Astrocyte of the hippocampus (primary cell): ENCODE data around the gene SIM1.

Experiments used
- DNase-seq: peaks from one replicate; pipeline ENCODE4 v3.0.0; 2011; ENCODE audit warnings: low read depth, low spot score

Gene SIM1

GRCh38 chr6:100430962-100431361, 33.8 kb downstream of the SIM1 start:
- no peak for DNase-seq

GRCh38 chr6:100427452-100427851, 37.3 kb downstream of the SIM1 start:
- no peak for DNase-seq

- peak; percentile 20 for DNase-seq
These were observed 37.9 kb downstream of the SIM1 start for GRCh38 chr6:100426744-100427338.

- DNase-seq = no peak
These were observed 38.5 kb downstream of the SIM1 start for GRCh38 chr6:100426241-100426640.

DNA sequence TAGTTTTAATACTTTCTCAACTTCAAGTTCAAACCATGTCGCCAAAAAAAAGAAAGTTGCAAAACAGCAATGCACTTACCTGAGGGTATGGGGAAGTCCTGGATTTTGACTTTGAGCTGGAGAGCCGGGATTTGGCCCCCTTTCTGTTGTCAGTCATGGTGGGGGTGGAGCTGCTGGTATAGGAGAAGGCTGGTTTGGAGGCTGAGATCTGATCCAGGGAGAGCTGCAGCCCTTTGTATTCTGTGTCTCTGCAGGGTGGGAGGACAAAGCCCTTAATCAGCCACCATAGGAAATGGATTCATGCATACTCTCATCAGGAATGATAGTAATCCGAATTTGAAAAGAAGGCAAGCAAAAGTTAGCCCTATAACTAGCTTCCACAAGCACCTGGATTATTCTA, 44.0 kb downstream of the SIM1 start:
- DNase-seq = no peak

DNA sequence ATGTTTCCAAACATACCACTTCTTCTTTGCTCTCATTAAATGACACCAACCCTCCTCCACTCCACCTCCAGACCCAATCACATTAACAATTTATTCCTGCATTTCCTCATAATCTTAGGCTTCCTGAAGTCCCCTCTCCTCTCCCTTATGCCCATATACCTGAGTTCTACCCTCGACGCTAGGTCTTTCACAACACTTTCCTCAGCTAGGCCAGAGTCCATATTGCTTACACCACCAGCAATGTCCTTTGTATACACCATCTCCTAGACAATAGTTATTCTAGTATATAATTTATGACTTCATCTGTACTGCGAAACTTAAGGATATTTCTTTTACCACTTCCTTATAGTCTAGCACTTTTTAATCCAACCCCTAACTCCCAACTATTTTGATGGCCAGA, 47.7 kb downstream of the SIM1 start:
- no peak for DNase-seq

- peak; percentile 2 for DNase-seq
These were observed 49.0 kb downstream of the SIM1 start for GRCh38 chr6:100415768-100416167.

DNA sequence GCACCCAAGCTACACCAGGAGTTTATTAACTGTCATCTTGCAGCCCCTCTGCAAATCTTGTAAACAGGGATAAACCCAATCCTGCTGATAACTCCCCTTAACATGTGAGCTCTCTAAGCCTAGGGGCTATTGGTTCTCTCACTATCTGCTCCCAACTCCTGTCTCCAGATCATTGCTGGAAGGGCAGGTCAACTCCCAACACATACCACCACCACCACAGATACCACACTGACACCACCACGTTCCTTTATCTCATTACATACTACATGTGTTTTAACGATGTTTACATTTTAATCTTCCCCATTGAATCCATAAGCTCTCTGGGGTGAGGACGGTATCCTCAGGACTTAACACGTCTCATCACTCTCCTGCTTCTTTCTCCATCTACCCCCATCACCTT, 51.8 kb downstream of the SIM1 start:
- DNase-seq = no peak

DNA sequence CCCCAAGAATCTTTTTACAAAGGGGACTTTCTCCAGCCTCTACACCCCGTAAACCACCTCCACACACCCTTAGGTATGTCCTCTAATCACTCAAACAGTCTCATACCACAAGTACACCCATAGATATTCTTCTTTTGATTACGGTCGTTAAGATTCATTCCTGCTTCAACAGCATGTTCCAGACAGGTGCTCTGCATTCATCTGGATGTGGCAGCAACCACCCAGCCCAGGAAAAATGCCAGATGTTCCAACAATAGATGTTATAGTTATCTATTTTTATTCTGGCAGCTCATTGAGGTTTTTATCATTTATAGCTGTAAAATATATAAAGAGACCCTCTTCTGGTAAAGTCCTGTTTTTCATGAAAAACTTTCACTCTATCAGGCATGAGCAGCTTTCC, 60.7 kb downstream of the SIM1 start:
- no peak for DNase-seq

- DNase-seq = no peak
These were observed 71.2 kb downstream of the SIM1 start for GRCh38 chr6:100393493-100393892.

DNA sequence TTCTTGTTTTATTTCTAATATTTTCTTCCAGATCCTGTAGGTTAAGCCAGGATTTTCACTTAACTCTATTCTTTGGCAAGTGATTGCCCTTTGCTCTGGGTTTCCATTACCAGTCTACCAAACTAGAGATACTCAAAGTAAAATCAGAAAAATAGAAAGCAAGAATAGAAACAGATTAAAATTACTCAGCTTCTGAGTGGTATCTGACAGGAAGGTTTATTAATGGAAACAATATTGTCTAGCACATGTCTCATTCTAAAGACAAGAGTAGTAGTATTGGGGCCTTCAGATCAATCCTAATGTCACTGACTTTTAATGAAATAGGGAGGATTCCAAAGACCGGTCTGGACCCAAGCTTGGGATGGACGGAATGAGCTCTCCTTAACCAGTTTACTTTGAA, 72.3 kb downstream of the SIM1 start:
- DNase-seq = no peak

GRCh38 chr6:100388868-100389519, 75.7 kb downstream of the SIM1 start:
- DNase-seq = no peak

DNA sequence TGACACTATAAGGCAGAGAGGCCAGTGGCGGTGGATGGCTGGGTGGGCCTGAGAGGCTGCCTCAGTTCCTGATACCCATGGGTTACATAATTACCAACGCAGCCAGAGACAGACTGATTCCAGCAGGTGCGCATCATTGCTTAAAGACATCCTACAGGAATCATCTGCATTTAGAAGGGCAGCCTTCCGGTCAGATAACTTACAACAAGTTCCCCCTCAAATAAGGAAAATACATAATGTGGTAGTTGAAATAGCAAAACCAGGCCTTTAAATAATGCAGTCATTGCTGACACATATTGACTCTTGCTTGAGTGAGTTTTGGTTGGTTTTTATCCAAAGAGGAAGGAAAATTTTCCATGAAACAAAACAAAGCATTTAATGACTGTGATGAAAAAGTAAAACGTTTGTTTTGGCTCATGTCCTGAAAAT, 81.9 kb downstream of the SIM1 start:
- DNase-seq = peak; percentile 25

DNA sequence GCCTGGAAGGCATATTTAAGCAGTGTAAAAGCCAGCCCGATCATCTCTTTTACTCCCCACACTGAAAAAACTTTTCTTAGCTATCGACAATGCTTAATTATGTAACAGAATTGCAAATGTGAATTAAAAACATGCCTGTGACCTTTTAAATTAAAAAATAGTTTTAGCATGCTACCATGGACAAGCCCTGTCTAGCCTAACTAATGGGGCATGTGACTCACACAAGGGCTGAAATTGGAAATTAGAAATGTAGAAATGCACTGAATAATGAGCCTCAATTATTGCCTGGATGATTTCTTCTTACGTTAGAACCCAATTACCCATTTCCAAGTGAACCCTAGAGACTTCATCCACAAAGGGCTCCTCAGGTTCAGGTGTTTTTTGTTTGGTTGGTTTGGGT, 82.7 kb downstream of the SIM1 start:
- DNase-seq = peak; percentile 14

DNA sequence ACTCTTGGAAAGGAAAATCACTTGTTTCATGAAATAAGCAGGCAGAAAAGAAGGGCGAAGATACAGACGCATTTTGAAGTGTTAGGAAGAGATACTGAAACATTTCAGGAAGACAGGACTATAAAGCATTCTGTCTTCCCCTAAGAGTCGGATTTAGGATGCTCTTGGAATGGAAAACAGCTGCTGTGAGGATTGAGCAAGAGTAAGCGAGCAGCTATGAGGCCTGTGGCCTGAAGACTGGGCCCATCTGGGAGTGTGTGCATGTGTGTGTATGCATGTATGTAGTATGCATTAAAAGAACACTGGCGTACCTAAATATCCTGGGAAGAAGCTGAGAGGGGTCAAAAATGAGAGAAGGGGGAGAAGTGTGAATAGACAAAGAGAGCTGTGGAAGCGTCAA, 83.6 kb downstream of the SIM1 start:
- DNase-seq = no peak

GRCh38 chr6:100379386-100379785, 85.3 kb downstream of the SIM1 start:
- DNase-seq = no peak

GRCh38 chr6:100378576-100378975, 86.1 kb downstream of the SIM1 start:
- no peak for DNase-seq

DNA sequence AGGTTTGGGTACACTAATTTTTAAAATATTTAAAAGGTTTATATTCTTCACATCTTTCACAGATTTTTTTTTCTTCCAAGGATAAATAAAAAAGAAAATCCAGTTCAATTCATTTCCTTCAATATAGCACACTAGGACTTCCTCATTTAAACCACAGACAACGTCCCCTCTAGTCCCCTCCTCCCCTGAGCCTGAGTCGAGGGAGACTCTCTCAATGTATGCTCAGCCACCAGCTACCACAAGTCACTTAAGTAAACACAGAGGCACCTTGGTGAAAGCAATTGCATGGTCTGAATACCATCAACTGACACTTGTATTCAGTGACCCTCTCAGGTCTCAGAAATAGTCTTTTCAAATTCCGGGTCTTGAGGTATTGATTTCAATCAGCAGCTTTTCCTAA, 88.6 kb downstream of the SIM1 start:
- no peak for DNase-seq

DNA sequence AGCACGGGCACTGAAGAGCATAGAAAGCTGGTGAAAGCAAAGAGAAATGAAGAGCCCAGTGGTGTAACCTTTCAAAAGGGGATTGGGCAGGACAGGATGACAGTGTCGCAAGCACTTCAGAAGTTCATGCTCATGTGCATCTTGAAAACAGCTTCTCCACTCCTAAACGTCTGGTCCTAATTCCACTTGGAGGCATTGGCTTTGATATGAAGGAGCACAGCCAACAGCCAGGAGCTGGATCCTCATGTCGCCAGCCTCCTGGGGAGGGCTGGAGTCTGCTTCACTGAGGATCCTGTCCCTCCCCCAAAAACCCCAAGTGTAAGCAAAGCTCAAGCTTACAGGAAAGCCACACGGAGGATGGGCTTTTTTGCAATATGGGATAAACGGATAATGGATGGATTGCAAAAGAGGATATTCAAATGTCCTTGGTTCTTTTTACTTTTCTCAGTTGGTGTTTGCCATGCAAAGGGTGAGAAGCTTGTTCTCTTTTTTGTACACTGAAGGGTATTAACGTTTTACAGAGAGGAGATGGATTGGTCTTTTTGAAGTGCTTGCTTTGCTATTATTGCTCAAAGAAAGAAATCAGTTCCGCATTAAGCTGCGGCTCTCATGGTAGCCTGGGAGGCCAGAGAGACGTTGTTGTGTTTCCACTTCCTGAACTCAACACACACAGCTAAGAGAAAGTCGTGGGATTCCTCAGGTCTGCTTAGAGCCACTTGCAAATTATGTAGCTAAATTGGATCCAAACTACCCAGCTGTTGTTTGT, 92.2 kb downstream of the SIM1 start:
- no peak for DNase-seq

DNA sequence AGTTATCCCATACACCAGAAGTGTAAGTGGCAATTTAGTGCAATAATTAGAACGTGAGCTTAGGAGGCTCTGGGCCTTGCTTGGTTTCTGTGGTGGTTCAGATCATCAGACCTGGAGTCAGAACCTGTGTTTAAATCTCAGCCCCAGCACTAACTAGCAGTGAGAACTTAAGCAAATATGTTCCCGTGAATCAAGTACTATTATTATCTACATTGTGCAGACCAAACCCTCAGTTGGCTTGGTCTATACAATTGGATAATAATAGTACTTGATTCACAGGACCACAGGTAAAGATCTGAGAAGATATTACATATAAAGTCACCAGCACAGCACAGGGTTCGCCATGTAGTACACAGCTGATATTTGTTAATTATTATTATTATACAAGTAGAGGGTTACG, 93.1 kb downstream of the SIM1 start:
- no peak for DNase-seq

DNA sequence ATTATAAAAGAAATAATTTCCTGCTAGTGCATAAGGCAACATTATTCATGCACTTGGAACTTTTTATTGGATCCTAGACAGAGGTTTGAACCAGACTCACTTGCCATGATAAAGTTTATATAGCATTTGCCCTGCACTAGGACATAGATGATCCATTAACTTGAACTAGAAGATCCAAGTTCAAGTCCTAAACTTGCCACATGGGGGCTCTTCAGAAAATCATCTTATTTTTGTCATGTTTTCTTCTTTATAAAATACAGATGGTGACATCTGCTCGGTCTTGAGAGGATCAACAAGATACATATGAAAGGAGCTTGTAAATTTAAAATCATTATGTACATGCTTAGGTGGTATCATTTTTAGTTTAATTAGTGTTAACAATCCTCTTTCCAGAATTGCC, 94.5 kb downstream of the SIM1 start:
- DNase-seq = no peak

DNA sequence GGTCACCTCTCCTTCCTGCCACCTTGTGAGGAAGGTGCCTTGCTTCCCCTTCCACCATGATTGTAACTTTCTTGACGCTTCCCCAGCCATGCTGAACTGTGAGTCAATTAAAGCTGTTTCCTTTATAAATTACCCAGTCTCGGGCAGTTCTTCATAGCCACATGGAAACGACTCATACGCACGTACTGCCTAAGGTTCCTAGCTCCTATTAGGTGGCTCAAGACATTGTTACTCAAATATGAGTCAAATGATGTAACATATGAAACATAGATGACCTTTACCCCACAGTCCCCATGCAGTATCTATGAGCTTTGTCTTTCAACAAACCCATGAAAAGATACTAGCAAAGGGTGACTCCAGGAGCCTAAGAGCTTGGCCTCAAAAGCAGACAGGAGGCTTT, 98.3 kb downstream of the SIM1 start:
- no peak for DNase-seq

DNA sequence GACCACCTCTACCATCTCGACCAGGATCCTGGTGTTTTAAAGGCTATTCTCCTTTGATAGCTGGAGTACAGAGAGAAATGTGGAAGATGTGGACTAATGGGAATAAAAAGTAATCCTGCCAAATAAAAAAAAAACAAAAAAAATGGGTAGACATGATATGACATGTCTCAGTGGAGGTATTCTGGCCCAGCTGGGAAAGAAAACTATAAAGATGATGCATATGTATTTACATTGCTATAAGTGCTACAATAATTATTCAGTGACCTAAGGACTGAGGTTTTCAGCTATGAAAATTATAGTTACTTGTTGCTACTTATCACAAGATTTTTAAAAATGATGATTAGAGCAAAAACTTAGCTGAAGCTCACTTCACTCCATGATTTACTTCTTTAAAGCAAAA, 101.1 kb downstream of the SIM1 start:
- no peak for DNase-seq
